Stimulated activated CD4-positive, alpha-beta T cell treated with anti-CD3 and anti-CD28 coated beads, Interleukin-4, amount 100 ng/mL, for 48 hours (primary cell): Measurements from ENCODE around the gene DIDO1.

Experiments used
- DNase-seq, 2 donors: peaks; one replicate each; pipeline ENCODE4 v3.0.0-alpha.2; 2020; ENCODE audit warnings: low read depth in 2 of 2

DIDO1 gene

DNA sequence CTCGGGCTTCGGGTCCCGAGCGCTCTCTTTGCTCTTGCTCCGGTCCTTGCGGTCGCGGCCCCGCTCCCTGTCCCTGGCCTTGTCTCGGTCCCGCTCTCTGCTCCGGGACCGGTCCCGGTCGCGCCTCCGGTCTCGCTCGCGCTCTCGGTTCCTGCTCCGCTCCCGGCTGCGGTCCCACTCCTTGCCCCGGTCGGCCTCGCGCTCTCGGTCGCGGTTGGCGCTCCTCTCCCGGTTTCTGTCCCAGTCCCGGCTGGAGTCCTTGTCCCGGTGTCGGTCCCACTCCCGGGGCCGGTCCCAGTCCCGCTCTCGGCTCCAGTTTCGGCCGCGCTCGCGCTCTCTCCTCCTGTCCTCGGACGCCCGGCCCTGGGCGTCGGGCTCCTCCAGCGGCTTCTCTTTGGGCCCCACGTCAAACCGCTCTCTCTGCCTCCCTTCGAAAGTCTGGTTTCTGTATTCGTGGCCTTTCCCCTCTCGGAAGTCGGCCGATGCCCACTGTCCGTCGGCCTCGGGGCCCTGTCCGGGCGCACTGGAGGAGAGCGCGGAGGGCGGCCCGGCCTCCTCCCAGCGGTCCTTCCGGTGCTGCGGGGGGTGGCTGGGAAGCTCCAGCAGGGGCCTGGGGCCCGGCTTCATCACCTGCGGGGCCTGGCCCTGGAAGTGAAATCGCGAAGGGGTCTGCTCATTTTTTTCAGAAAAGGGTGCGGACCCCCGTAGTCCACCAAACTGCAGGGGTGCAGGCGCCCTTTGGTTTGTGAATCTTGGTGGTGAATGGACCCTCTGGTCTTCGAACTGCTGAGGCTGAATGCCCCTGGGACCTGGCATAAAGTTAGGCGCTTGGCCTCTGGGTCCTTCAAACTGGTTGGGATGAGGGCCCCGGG lies 46.8 kb downstream of the DIDO1 start:
- no peak for DNase-seq

DNA sequence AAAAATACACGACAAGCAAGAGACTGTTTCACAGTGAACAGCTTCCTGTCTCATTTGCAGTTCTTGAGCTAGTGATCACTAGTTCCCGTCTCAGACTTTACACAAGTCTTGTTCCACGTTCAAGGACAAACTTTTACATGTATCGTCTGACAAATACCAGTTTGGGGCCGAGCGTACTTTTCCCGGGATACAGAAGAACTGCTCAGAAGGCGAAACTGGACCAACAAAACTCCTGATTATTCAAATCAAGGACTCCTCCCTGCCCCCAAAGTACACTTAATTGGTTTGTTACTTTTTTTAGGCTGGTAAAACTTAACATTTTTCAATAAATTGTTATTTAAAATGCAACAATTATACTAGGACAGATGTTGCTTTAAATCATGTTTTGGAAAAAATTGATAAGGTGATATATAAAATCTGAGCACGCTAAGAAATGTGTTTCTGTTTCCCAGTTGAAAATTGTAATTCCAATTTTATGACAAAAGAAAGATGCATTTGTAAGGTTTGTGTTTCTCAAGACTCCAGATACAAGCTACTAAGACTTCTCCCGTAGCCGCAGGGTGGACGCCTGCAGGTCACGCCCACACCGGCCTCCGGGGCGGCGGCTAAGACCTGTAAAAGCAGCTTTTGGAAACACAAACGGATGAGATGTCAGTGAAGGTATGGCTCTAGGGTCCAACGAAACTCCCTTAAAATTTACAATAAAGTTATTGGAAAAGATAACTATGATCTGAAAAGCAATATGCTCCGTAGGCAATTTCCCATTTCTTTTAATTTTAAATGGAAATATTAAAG lies 47.9 kb downstream of the DIDO1 start:
- no peak for DNase-seq

DNA sequence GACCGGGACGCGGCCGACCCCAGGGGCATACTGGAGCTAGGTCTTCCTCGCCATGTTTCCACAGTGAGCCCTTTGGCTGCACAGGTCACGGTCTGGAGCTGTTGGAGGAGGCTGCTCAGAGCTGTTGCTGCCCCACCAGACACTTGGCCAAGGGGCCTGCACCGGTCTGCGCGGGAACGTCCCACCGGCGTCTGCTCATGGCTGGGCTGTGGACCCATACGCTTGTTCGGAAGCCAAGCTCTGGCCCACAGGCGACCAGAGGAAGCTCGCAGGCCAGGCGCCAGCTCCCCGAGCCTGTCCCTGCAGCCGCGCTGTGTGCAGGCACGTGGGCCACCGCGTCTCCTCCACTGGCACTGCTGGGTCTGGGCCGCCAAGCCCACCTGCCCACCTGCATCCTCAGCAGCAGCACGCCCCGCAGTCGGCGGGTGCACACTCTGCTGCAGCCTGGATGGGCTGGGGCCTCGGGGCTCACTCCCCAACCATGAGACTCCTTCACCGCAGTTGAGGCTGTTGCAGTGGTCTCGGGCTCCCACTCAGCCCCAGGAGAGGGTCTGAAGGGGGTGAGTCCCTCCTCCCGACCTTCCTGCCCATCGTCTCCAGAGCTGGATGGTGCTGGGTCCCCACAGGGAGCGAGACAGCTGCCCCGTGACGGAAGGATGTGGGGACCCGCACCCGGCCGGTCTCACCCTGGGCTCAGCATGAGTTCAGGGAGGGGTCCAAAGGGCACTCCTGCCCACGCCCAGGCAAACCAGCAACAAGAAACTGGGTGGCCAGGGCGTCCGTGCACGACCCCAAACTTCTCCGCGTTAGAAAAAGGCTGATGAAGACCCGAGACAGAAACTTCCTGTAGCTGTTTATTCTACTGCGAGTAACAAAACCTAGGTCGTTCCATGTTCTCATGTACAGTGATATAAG lies 49.1 kb downstream of the DIDO1 start:
- DNase-seq, result no peak

DNA sequence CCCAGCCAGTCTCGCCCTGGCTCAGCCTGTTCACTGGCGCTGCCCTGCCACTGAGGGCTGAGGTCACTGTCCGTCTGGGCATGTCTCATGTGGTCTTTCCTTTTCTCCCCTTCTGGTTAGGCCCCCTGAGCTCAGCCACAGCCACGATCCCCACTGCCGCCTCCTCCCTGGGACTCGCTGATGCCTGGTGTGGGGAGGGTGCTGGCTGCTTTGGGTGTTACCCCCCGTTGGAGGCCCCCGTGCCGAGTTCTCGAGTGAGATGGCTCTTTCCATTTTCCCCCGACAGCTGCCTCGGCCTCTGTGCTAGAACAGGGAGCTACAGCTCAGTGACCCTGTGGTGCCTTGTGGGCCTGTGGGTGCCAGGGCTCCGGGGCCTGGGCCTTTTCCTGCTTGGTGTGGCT lies 49.8 kb downstream of the DIDO1 start:
- DNase-seq, result no peak

DNA sequence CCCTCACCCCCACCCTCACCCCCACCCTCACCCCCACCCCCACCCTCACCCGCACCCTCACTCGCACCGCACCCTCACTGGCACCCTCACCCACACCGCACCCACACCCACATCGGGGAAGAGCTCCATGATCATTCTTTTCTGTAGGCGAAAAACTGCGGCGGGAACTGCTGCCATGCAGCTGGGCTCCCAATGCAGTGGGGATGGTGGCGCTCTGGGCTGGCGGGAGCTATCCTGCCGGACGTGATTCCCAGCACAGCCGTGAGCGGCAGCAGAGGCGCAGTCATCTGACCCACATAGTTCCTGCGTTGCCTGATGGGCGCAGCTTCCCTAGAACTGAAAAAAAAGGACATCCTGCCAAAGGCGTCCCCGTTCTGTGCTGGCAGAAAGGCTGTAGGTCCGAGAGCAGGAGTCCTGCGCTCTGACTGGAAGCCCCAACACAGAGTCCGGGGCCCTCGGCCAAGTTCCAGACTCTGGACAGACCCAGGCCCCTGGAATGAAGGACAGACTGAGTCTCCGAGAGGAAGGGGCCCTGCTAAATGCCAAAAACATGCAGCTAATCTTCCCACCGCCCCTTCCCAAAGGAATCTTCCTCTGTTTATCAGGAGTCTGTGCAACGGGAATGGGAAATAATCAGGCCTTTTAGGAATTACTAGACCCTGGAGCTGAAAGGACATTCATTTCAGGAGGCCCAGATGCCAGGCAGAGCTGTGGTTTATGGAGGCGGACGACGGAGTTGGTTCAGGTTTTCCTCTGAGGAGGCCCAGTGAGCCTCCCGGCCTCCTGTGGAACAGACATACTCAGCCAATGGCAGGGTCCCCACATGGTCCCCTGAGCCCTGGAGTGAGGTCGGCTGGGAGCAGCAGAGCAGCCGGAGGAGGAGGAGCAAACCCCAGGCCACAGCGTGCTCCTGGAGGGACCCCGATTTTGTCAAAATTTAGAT lies 50.6 kb downstream of the DIDO1 start:
- DNase-seq, result no peak

DNA sequence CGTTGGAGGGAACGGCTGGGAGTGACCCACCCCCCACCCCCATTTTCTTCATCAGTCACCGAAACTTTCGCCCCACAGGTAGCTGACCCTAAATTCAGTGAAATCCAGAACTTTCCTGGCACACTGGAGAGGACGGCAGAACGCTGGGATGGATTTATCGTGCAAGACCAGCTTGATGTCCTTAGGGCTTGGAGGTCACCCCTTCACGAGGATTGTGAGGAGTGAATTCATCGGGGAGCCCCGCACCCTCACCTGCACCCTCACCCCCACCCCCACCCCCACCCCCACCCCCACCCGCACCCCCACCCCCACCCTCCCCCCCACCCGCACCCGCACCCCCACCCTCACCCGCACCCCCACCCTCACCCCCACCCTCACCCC lies 51.4 kb downstream of the DIDO1 start:
- DNase-seq, result no peak

DNA sequence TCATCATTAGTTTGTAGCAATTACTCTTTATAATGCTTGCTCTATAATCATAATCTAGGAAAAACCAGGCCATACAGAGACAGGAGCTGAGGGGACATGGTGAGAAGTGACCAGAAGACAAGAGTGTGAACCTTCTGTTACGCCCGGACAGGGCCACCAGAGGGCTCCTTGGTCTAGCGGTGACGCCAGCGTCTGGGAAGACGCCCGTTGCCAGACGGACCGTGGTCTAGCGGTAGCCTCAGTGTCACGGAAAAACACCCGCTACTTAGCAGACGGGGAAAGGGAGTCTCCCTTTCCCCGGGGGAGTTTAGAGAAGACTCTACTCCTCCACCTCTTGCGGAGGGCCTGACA lies 52.6 kb downstream of the DIDO1 start:
- peak in 1 of 2 donors; percentile 26 for DNase-seq

DNA sequence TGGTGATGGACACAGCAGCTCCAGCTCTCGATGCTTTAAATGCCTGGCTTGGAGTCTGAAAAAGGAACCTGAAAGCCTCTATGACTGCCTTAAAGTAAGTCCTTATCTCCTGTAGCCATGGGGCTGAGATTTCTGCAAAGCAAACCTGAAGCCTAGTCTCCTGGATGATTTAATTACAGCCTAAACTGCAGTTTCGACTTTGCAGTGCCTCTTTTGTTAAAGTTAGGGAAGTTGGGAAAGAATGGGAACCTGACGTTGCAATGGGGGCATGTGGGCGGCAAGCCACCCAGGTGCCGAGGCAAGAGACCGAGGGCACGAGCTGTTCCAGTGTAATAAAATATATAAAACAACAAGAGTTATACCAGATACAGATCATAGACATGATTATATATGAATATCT lies 53.0 kb downstream of the DIDO1 start:
- DNase-seq, result no peak

DNA sequence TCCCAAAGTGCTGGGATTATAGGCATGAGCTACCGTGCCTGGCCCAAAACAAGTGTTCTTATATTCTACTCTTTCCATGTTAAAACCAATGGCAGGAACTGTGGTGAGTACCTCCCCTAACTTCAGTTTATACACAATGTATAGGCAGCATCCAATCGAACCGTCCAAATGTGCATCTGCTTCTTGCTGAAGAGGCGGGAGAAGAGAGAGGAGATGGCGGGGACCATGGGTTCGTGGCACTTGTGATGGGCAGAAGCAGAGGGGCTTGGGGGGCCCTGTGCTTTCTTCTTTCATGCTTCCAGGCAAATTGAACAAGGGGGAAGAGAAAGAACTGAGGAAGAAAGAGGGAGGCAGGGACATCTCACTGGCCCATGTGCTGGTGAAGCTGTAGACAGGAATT lies 53.4 kb downstream of the DIDO1 start:
- no peak for DNase-seq

DNA sequence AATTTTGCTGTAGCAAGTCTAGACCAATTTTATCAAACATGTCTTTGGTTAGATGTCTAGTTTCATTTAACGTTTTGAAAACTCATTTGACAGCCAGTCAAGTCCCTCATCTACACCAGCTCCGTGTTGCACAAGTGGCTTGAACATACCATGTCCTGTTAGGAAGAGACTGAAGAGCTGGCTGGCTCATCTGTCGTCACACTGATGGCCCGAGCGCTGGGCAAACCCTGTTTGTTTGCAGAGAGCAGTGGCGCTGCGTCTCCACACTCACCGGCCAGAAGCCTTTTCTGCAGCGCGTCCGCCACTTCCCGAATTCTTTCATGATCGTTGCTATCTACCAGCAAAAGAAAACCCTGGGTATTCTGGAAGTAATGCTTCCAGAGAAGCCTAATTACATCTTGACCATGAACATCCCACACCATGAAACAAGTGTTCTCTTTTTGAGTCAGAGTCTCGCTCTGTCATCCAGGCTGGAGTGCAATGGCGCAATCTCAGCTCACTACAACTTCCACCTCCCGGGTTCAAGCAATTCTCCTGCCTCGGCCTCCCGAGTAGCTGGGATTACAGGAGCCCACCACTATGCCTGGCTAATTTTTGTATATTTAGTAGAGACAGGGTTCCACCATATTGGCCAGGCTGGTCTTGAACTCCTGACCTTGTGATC lies 54.0 kb downstream of the DIDO1 start:
- DNase-seq, result no peak

DNA sequence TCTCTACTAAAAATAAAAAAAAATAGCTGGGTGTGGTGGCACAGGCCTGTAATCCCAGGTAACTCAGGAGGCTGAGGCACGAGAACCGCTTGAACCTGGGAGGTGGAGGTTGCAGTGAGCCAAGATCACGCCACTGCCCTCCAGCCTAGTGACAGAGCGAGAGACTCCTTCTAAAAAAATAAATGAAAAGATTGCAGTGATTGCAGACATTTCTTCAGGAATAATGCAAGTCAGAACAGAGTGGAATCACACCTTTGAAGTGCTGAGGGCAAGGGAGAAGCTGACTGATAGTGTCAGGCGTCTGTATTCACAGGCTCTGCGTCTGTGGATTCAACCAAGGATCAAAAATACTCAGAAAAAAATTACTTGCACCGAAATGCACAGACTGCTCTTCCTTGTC lies 62.1 kb downstream of the DIDO1 start:
- DNase-seq, result no peak

DNA sequence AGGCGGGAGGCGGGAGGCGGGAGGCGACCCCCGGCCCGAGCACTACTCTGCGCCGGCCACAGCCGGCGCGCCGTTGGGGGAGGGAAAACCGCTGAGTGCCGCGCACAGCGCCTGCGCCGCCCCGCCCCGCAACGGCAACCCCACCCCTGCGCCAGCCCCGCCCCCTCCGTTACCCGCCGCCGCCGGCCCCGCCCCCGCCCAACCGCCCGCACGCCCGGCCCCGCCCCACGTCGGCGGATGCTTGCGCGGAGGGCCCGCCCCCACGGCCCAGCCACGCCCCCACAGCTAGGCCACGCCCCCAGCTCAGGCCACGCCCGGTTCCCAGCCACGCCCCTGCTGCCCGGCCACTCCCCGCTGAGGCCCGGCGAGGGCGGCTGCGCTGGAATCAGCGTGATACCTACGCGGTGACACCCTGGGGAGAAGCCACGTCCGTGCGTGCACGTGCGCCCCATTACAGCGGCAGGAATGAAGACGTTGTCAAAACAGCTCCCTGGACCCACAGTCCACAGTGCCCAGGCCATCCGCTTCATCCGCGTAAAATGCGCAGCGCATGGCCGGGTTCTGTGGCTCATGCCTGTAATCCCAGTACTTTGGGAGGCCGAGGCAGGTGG lies 64.5 kb downstream of the DIDO1 start, which contains the start of gene TCFL5:
Gene TCFL5 (minus strand): TSS at position 97 of the 611 bp plus-strand sequence. CDS start 152 bp downstream, outside the sequence.
- peak; percentile 84 to 98 for DNase-seq

DNA sequence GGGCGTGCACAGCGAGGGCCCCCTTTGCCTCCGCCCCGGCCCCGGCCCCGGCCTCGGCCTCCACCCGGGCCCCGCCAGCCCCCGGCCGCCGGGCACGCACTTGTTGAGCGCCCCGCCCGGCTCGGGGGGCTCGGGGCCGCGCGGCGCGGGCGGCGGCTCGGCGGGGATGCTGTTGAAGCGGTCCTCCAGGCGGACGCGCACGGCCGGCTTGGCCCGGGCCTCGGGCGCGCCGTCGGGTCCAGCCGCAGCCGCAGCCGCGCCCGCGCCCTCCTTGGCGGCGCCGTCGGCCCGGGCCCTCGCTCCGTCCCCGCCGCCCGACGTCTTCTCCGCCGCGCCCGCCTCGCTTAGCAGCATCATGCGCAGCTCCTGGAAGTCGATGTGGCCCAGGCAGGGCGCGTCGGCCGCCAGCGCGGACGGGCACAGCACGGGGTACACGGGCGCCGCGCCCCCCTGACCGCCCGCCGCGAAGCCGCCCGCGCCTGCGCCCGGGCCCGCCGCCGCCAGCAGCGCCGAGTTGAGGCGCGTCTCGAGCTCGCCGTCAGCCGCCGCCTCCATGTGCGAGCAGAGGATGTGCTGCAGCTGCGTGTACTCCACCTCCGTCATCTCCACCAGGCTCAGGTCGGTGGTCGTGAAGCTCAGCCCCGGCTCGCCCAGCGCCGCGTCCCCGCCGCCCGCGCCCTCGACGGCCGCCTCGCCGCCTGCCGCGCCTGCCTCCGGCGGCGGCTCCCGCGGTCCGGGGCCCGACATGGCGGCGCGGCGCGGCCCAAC lies 65.2 kb downstream of the DIDO1 start:
- DNase-seq, result peak in 1 of 2 donors; percentile 14

DNA sequence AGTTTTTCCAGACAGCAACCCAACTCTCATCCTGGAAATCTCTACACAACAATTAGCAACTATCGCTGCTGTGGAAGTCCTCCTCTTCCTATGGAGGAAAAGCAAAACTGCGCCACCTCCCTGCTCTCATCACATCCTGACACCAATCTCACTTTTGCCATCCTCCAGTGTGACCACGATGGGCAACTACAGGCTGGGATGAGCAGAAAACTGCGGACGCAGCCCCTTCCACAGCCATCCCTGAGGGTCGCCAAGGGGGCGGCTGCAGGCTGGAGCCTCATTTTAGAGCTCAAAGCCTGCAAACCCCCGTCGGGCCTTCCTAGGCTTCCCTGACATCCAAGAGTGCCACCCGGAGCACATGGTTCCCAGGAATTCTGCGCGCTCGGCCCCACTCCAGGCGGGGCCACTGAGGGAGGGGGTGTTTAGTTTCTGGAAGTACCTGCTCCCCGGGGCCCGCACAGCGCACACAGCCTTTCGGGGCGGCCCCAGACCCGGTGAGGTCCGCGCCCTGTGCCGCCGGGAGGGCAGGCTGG lies 65.8 kb downstream of the DIDO1 start:
- no peak for DNase-seq

DNA sequence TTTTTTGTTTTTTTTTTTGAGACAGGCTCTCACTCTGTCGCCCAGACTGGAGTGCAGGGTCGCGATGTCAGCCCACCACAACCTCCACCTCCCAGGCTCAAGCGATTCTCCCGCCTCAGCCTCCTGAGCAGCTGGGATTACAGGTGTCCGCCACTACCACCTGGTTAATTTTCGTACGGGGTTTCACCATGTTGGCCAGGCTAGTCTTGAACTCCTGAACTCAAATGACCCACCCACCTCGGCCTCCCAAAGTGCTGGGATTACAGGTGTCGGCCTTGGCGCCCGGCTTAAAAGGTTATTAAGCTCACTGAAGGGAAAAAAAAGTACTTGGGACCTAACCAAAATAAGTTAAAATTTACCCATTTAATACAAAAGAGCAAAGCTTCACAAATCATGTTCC lies 66.6 kb downstream of the DIDO1 start:
- no peak for DNase-seq

DNA sequence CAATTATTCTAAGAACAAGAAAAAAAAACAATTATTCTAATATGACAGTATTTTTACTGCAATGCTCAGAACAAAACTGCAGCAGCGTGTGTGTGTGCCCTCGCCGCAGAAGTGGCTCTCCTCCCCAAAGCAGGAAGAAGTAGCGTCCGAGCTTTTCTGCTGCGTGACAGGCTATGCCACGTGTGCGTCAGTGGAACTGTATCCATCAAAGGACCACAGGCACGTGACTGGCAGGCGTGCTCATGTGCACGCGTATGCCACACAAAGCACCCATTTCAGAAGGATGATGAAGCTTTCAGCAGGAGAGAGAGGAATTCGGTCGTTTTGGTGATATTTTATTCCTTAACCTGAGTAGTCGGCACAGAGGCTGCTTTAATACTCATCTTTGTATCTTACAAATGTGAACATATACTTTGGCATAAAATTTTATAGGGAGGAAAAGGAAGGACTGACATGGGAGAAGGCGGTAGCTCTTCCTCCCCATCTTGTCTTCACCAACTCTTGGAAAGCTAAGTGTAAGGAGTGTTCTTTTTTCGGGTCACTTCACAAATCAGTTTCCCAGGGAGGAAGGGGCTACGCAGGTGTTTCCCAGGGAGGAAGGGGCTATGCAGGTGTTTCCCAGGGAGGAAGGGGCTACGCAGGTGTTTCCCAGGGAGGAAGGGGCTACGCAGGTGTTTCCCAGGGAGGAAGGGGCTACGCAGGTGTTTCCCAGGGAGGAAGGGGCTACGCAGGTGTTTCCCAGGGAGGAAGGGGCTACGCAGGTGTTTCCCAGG lies 68.1 kb downstream of the DIDO1 start:
- no peak for DNase-seq

DNA sequence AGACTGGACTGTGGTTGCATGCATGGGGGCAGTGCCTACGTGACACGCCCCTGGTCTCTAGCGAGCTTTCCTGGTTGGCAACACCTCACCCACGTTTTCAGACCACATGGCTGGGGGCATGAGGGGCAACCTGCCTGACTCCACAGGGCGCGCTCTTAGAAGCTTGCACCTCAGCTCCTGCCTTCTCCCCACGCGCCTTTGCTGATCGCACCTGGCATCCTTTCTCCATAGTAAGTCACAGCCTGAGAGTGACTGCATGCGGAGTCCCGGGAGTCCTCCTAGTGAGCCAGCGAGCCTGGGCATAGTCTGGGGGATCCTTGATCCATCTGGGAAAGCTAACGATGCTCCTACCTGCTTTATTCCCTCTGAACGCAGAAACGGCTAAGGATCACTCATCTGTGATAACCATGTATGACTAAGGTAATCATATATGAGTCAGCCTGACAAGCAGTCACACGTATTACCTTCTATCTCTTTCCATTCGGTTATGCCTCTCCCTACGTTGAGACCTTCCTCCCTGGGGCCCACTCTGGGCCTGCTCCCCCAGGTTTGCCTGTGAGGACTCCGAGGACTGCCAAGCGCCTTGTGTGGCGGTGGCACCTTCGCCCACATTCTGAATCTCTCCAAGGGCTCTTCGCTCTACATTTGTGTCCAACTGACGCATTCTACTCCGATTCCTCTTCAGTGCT lies 69.2 kb downstream of the DIDO1 start:
- DNase-seq, result no peak
